Measurements from ENCODE around the gene SEMA4F. TPM values are rescaled to one million over a fixed set of nuclear protein-coding genes. Genes with fewer than 3 reads are reported as not detected.

SEMA4F gene
- polyA plus RNA-seq, 2 of the 4 experiments (the other 2 are of a cell fraction) = 8.5 to 9.3 TPM

- no peak overlapping the region for H3K4me3 ChIP-seq
- POLR2A ChIA-PET = no interaction called here
- H3K27ac ChIP-seq = no peak overlapping the region
- FAIRE-seq (peak; percentile 28), DNase-seq (ENCODE audit: low read depth in 1 of 2, low spot score in 1 of 2) (no peak), ATAC-seq (no peak)
- no peak overlapping the region for H3K4me2 ChIP-seq
- no peaks in the 10 kb centered on the region for H3K4me1 ChIP-seq
- TF ChIP-seq ATOH8 (CRISPR knock-in tag; IDR thresholded peaks at IDR 0.05; ENCODE audit: low read depth) (no peak), GATA3 (IDR thresholded peaks at IDR 0.05; ENCODE audit: borderline replicate concordance) (no peak), SREBF2 (IDR thresholded peaks at IDR 0.05) (no peak), HOXB5 (CRISPR knock-in tag; IDR thresholded peaks at IDR 0.05) (no peak), FOSB (CRISPR knock-in tag; IDR thresholded peaks at IDR 0.05) (no peak), ZFP36 (IDR thresholded peaks at IDR 0.05; ENCODE audit: borderline replicate concordance, partially characterized antibody) (no peak), FOSL2 (IDR thresholded peaks at IDR 0.05) (no peak), FOSL2 (CRISPR knock-in tag; IDR thresholded peaks at IDR 0.05) (no peak), HOXB13 (CRISPR knock-in tag; IDR thresholded peaks at IDR 0.05; ENCODE audit: low read depth) (no peak), EHMT2 (IDR thresholded peaks at IDR 0.05; ENCODE audit: low read depth) (no peak), HOXA7 (CRISPR knock-in tag; IDR thresholded peaks at IDR 0.05) (no peak), RAD21 (conservative IDR thresholded peaks at IDR 0.05 in 1 of 2, IDR thresholded peaks at IDR 0.05 in 1 of 2) (no peak), EHF (CRISPR knock-in tag; IDR thresholded peaks at IDR 0.05) (no peak), TFCP2L1 (CRISPR knock-in tag; IDR thresholded peaks at IDR 0.05) (no peak), RCOR1 (IDR thresholded peaks at IDR 0.05; ENCODE audit: low read depth, low read length) (no peak), FOXS1 (CRISPR knock-in tag; IDR thresholded peaks at IDR 0.05) (no peak), POLR2A (IDR thresholded peaks at IDR 0.05; ENCODE audit: low read length) (no peak), CBX2 (IDR thresholded peaks at IDR 0.05; ENCODE audit: borderline replicate concordance, low read depth) (no peak), CHD2 (IDR thresholded peaks at IDR 0.05; ENCODE audit: low read length, partially characterized antibody) (no peak), KDM5A (IDR thresholded peaks at IDR 0.05) (no peak)
- TF ChIP-seq, protein P1, sequence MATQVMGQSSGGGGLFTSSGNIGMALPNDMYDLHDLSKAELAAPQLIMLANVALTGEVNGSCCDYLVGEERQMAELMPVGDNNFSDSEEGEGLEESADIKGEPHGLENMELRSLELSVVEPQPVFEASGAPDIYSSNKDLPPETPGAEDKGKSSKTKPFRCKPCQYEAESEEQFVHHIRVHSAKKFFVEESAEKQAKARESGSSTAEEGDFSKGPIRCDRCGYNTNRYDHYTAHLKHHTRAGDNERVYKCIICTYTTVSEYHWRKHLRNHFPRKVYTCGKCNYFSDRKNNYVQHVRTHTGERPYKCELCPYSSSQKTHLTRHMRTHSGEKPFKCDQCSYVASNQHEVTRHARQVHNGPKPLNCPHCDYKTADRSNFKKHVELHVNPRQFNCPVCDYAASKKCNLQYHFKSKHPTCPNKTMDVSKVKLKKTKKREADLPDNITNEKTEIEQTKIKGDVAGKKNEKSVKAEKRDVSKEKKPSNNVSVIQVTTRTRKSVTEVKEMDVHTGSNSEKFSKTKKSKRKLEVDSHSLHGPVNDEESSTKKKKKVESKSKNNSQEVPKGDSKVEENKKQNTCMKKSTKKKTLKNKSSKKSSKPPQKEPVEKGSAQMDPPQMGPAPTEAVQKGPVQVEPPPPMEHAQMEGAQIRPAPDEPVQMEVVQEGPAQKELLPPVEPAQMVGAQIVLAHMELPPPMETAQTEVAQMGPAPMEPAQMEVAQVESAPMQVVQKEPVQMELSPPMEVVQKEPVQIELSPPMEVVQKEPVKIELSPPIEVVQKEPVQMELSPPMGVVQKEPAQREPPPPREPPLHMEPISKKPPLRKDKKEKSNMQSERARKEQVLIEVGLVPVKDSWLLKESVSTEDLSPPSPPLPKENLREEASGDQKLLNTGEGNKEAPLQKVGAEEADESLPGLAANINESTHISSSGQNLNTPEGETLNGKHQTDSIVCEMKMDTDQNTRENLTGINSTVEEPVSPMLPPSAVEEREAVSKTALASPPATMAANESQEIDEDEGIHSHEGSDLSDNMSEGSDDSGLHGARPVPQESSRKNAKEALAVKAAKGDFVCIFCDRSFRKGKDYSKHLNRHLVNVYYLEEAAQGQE (IDR thresholded peaks at IDR 0.05) = no peak
- CTCF ChIA-PET = interaction anchor here (0.6 to 1.6 kb wide), 4 partner anchors 25 to 192 kb away, joined by 3 to 6 read pairs (median 4); no protein-coding TSS in a partner anchor
- 91% methylated on average over 13 of the region's 13 CpGs for WGBS (ENCODE audit: missing lambda C conversion rate)
- H3K9me3 ChIP-seq = no peaks in the 10 kb centered on the region
Observed at GRCh38 chr2:74646834-74647482, 7.1 kb upstream of the SEMA4F start.

GRCh38 chr2:74648009-74648443 lies 6.0 kb upstream of the SEMA4F start, which contains the start of gene M1AP:
Gene M1AP, minus strand, starts transcription at chr2:74648330. Its CDS starts 8,055 bp downstream, at chr2:74640275.
- WGBS (ENCODE audit: missing lambda C conversion rate) = 93% methylated on average over 41 of the region's 45 CpGs

More at GRCh38 chr2:74648009-74648443, 6.0 kb upstream of the SEMA4F start, which contains the start of gene M1AP:
- no peak within 1 kb of the TSS for H3K4me2 ChIP-seq
- ChIA-PET POLR2A (no interaction called here), CTCF (no interaction called here)
- no peak within 1 kb of the TSS for H3K4me3 ChIP-seq
- FAIRE-seq = no peak
- no peaks in the 10 kb centered on the region for H3K9me3 ChIP-seq
- no peak for ATAC-seq
- TF ChIP-seq CBX8 (IDR thresholded peaks at IDR 0.05) (no peak), E2F6 (IDR thresholded peaks at IDR 0.05; ENCODE audit: borderline replicate concordance, low read depth) (no peak)
- no peak for DNase-seq (ENCODE audit: low read depth in 1 of 2, low spot score in 1 of 2)
- no peak within 1 kb of the TSS for H3K27ac ChIP-seq
- H3K4me1 ChIP-seq = no peaks in the 10 kb centered on the region
